NCI-H146 treated with DMSO at 0.1 percent for 48 hours (cell line): ENCODE measurements around the gene PLPPR1.
"Not testable (repeated sequence)": the region's sequence is repeated elsewhere in the genome, so short reads cannot be mapped to it uniquely, and the experiment has no call there.

Experiments used
- DNase-seq: peaks from one replicate; lab custom pipeline; 2025; ENCODE audit not compliant: unreplicated experiment; lab: John Stamatoyannopoulos, UW

The PLPPR1 gene

GRCh38 chr9:101121836-101122399 lies 93.4 kb downstream of the PLPPR1 start:
- no peak for DNase-seq

GRCh38 chr9:101126556-101126955 lies 98.0 kb downstream of the PLPPR1 start:
- DNase-seq: no peak

GRCh38 chr9:101127369-101127768 lies 98.8 kb downstream of the PLPPR1 start:
- DNase-seq: not testable (repeated sequence)

GRCh38 chr9:101128623-101129022 lies 100.1 kb downstream of the PLPPR1 start:
- no peak for DNase-seq

- no peak for DNase-seq
These were observed 101.5 kb downstream of the PLPPR1 start for GRCh38 chr9:101130054-101130453.

GRCh38 chr9:101131326-101131725 lies 102.8 kb downstream of the PLPPR1 start:
- DNase-seq: no peak

GRCh38 chr9:101132801-101133200 lies 104.3 kb downstream of the PLPPR1 start:
- no peak for DNase-seq

- no peak for DNase-seq
These were observed 110.0 kb downstream of the PLPPR1 start for GRCh38 chr9:101138509-101138908.

GRCh38 chr9:101139082-101139481 lies 110.6 kb downstream of the PLPPR1 start:
- DNase-seq: no peak

GRCh38 chr9:101140764-101141163 lies 112.2 kb downstream of the PLPPR1 start:
- no peak for DNase-seq

- DNase-seq: no peak
These were observed 118.0 kb downstream of the PLPPR1 start for GRCh38 chr9:101146508-101146907.

- no peak for DNase-seq
These were observed 119.8 kb downstream of the PLPPR1 start for GRCh38 chr9:101148344-101148743.

GRCh38 chr9:101158361-101158760 lies 129.8 kb downstream of the PLPPR1 start:
- DNase-seq: no peak

GRCh38 chr9:101162231-101162630 lies 133.7 kb downstream of the PLPPR1 start:
- no peak for DNase-seq

- DNase-seq: no peak
These were observed 136.6 kb downstream of the PLPPR1 start for GRCh38 chr9:101165131-101165530.

- DNase-seq: no peak
These were observed 139.1 kb downstream of the PLPPR1 start for GRCh38 chr9:101167490-101168134.

- DNase-seq: no peak
These were observed 144.1 kb downstream of the PLPPR1 start for GRCh38 chr9:101172616-101173015.

GRCh38 chr9:101173907-101174306 lies 145.4 kb downstream of the PLPPR1 start:
- DNase-seq: no peak

GRCh38 chr9:101176384-101176783 lies 147.9 kb downstream of the PLPPR1 start:
- no peak for DNase-seq

GRCh38 chr9:101184813-101185278 lies 156.3 kb downstream of the PLPPR1 start:
- DNase-seq: no peak

GRCh38 chr9:101191723-101192122 lies 163.2 kb downstream of the PLPPR1 start:
- DNase-seq: no peak

- DNase-seq: no peak
These were observed 168.5 kb downstream of the PLPPR1 start for GRCh38 chr9:101197026-101197425.

GRCh38 chr9:101200852-101201251 lies 172.3 kb downstream of the PLPPR1 start:
- no peak for DNase-seq
